Glomerular visceral epithelial cell (primary cell): ENCODE results near the gene ZNF516.

Source experiments
- DNase-seq: peaks from one replicate; pipeline ENCODE4 v3.0.0-alpha.2; 2016; ENCODE audit errors: extremely low spot score

The ZNF516 gene

GRCh38 chr18:76506974-76507764 lies 12.1 kb upstream of the ZNF516 start:
- no peak for DNase-seq

DNA sequence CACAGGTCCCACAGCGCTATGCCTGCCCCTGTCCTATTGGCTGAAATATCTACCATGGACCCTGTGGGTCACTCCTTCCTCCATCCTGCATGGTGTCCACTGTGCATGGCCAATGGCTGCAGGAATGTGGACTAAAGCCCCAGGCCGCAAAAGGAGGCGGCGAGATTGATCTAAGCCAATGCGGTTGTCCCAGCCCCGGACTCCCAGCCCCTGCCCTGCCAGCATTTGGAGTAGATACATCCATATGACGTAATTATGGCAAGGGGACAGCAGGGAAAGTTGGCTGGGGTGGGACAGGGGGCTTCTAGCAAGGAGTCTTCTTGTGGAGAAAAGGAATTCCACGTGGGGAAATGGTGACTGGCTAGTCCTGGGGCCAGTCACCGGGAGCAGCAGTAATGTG lies 11.4 kb upstream of the ZNF516 start:
- DNase-seq: no peak

DNA sequence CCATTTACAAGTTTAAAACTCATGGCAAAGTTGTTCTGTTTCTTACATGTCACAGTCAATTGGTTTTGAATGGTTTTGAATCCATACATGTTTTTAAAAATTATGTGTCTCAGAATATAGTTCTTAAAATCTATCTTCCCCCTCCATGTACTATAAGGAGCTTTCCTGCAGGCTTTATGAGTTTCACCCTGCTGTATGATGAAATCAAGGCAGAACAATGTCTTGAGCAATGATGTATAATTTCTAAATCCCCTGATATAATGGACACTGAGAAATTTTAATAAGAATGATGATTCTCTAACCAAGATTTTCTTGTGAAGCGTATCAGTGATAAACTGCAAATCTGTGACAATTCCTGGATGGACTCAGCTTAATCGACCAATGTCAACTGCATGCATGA lies 10.6 kb upstream of the ZNF516 start:
- no peak for DNase-seq

GRCh38 chr18:76504749-76505148 lies 9.7 kb upstream of the ZNF516 start:
- no peak for DNase-seq

GRCh38 chr18:76503649-76504386 lies 8.8 kb upstream of the ZNF516 start:
- DNase-seq: no peak

DNA sequence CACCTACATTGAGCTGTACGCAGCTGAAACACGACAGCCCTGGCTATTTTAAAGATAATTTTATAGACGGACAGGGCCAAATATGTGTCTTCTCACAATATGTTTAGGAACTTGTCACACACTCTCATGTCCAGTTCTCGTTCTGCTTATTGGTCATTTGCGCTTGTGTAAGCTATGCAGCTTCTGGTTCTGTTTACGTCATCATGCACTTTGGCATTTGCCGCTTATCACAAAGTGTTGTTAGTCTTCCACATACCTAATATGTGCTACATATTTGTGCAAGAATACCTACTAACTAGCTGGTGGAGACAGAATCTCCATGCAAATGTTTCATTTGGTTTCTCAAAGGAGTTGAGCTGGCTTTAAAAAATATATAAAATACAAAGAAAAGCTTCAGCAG lies 7.5 kb upstream of the ZNF516 start:
- no peak for DNase-seq

DNA sequence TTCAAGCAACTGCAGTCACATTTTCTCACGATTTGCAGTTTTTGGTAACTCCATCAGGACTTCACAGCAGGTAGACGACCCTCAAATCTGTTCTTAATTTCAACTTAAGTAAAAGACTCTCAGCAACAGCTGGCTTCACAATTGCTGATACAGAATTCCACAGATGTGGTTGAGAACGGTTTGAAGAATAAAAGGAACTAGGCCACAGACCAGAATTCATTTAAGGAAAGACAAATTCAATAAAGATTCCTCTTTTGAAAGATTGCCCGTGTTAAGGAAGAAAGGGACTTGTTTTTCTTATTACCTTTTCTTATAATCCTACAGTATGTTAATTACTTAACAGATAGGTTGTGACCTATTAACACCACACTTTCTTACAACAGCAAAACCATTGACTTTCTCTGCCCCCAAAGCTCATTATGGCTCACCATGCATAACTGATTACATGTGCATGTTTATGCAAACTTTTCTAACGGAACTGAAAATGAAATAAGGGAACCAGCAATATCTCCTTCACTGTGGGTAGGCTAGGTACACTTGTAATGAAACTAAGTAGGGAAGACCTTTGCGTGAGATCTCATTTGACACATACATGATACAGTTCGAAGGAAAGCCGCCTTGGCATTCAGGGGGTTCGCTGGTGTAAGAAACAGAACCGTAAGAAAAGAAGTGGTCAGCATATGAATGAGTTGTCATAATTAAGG lies 4.7 kb upstream of the ZNF516 start:
- DNase-seq: no peak

DNA sequence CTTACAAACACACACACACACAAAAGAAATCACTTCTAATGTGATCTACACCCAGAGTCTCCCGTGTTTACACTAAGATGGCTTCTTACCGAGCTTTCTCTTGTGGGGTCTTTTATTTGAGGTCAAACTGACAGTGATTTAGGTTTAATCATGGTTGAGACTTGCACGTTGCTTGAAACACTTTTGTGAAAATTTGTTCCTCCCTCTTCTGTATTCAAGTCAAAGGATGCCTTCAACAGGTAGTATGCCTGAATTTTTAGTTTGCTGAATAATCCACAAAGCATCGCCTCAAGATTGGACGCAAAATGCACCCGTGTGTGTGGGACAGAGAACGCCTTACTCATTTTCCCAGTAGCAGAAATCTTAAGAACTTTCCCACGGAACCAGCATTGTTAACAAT lies 4.0 kb upstream of the ZNF516 start:
- DNase-seq: no peak

- no peak for DNase-seq
Observed at GRCh38 chr18:76498064-76498463, 3.0 kb upstream of the ZNF516 start.

DNA sequence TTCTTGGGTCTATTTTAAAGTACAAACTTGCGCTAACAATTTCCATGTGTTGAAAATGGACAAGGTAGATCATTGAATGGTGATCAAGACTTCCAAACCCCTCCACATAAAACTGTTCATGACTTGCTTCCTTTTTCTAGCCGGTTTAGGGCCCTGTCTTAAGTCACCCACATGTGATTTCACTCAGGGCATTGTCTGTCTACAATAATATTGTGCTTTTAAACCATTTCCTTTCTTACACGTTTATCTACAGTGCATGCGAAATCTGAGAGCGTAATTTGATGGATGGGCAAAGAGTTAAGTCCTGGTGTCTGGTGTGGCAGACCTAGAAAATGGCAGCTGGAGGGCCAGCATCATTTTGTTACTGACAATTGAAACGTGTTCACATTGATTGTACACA lies 2.0 kb upstream of the ZNF516 start:
- no peak for DNase-seq

DNA sequence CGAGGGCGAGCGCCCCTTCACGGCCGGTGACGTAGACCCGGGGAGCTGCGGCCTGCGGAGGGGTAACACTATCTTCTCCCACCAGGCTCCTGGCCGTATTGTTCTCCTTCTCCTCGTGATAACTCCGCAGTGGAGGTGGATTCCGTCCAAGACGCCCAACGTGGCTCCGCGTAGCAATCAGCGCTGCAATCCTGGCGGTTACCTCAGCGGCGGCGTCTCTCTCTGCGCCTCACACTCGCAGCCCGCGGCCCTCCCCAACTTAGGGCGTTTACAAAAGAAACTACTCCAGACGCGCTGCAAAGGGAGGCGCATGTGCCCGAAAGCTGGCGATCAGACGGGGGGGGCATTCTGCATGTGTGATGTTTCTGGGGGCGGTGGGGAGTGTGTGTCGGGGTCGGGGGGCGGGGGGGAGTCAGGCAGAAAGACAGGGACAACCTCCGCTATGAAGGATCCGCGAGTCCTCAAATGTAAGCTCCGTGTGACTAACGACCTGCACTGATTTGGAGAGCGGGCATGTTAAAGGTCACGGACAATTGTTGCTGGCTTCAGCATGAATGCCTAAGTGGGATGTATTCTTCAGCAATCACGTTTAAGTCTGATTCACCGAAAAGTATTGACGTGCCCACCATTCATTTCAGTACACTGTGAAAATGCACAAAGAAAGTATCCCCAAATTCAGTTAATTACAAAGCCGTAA lies 1.3 kb upstream of the ZNF516 start:
- DNase-seq: no peak

DNA sequence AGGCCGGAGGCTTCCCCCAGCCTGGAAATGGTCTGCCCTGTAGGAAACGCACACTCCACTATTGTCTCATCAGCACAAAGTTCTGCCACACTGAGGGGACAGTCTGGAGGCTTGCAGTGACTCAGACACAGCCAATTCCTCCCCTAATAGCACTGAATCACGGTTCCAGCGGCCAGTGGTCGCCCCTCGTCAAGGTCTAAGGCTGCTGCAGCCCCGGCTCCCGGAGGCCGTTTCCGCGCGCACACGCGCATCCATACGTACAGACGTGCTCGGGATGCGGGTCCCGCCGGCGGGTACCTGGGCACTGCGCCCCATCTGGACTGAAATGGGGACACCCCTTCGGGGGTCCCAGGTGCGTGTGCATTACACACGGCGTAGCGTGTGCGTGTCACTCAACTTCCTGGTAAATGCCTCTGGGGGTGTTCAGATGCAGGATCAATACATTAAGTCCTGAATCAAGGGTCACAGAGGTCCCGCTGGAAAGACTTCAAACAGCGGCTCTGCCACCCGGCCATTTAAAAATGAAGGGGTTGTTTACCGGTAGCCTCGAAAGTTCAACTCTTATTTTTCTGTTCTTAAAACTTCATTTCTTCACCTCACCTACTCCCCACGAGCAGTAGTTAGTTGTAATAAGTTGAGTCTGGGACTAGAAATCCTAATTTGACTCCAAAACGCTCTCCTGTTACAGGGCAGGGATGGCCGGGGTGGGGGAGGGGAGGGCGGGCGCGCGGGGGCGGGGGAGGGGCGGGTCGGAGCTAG lies 572 bp upstream of the ZNF516 start:
- DNase-seq: peak; percentile 27

- DNase-seq: peak; percentile 22
Observed at GRCh38 chr18:76494231-76495005, 624 bp downstream of the ZNF516 start.

DNA sequence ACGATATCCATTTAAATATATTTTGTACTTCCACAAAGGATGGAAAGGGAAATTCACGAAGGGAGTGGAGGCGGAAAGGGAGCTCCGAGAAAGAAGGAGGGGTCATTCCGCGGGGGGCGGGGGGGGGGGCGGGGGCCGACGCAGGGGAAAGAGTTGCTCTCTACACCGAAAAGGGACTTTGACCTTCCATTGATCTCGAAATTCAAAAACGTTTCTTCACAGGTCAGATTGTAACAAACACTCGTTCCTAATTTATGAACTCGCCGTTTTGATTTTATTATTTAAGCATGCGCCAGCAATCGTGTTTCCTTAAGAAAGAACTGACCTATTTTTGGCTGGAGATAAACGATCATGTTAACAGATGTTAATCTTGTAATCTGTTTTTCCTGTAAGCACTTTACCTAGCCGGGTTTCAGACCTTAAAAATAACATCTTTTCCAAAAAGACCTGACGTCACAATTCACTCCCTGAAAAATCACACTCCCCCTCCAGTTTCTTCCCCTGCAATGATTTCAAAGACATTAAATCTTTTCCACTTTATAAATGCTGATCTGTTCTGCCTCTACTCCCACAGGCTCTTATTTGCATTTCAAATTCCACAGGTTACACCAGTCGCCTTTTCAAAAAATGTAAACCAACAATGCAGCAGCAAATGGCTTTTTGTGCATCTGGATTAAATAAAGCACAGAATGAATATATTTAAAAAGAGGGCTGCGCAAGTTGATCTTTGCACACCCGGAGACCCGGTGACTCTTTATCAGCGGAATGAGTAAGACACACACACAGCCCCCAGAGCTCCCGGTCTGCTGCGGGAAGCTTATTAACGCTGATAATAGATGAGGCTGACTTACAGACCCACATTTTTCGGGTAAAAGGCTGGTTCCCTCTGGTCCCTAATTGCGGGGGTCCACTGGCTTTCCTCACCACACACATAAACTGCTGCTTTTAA lies 1.6 kb downstream of the ZNF516 start:
- DNase-seq: peak; percentile 28

GRCh38 chr18:76492669-76493212 lies 2.3 kb downstream of the ZNF516 start:
- peak; percentile 98 for DNase-seq

DNA sequence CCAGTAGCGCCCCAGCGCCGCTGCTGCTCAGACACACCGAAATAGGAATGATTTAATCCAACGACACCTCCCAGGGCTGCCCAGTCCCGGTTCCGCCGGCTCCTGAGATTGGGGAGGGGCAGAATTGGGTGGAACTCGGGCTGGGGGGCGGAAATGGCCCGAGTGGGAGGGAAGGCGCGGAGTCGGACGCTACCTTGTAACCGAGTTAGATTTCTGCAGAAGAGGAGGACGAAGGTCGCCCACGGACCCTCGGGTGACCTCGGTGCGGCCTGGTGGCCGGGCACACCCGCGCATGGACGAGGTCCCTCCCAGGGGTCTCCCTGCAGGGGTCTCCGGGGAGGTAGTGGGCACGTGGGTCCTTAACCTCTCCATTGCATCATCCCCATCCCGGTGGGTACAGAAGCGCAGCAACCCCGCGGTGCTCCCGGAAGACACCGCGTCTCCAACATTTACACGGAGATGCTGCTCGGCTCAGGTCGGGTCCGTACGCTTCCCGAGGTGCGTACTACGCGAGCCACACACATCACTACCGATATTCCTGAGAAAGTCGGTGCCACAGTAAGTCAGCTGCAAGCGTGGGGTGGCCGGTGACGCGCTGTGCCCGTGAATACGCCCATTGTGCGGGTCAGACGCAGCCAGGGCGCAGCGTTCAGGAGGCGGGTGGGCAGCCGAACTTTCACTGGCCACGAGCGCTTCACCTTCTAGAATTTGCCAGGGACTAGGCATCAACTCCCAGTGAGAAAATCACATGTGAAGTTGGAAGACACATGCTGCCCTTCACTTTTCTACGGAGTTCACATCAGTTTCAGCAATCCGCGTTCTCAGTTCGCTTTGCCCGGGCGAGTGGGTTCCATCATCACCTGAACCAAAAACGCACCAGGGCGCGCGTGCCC lies 3.0 kb downstream of the ZNF516 start:
- DNase-seq: peak; percentile 43

- peak; percentile 82 for DNase-seq
Observed at GRCh38 chr18:76491473-76491775, 3.6 kb downstream of the ZNF516 start.
